GM19324 (cell line): Measurements from ENCODE around the gene PAGR1.
"Not testable (repeated sequence)": the region's sequence is repeated elsewhere in the genome, so short reads cannot be mapped to it uniquely, and the experiment has no call there.

Experiments
- ATAC-seq: cut with Tn5 transposase; IDR thresholded peaks from one replicate; pipeline ENCODE4 v1.9.1; 2021; ENCODE audit warnings: mild to moderate bottlenecking, moderate library complexity; ENCODE audit not compliant: unreplicated experiment, low FRiP score

PAGR1 gene

GRCh38 chr16:29862383-29862883, 46.5 kb downstream of the PAGR1 start:
- ATAC-seq: no peak

GRCh38 chr16:29862884-29863668, 47.1 kb downstream of the PAGR1 start, which contains the start of gene CDIPT:
Gene CDIPT, minus strand, starts transcription at chr16:29863226. Its CDS starts 369 bp downstream, at chr16:29862857.
- peak; percentile 92 for ATAC-seq

GRCh38 chr16:29863669-29863984, 47.7 kb downstream of the PAGR1 start:
- no peak for ATAC-seq

- ATAC-seq: no peak
These were observed 48.3 kb downstream of the PAGR1 start for GRCh38 chr16:29864205-29864604.

- no peak for ATAC-seq
These were observed 52.6 kb downstream of the PAGR1 start for GRCh38 chr16:29868396-29869009.

GRCh38 chr16:29869067-29869466, 53.1 kb downstream of the PAGR1 start:
- not testable (repeated sequence) for ATAC-seq
